Activated CD4-positive, alpha-beta T cell treated with anti-CD3 and anti-CD28 coated beads, Interleukin-2, amount 50 U/mL, for 24 hours (primary cell): Measurements from ENCODE around the gene PANK1.

Source experiments
- DNase-seq, 2 donors: peaks; one replicate each; pipeline ENCODE4 v3.0.0-alpha.2; 2020; ENCODE audit warnings: low read depth in 1 of 2, low spot score in 1 of 2

Gene PANK1

GRCh38 chr10:89652806-89653370 is 7.8 kb upstream of the PANK1 start:
- no peak for DNase-seq

GRCh38 chr10:89651916-89652573 is 7.0 kb upstream of the PANK1 start:
- no peak for DNase-seq

- no peak for DNase-seq
Observed at GRCh38 chr10:89651205-89651915, 6.3 kb upstream of the PANK1 start.

GRCh38 chr10:89649051-89649450 is 4.0 kb upstream of the PANK1 start:
- DNase-seq = no peak

GRCh38 chr10:89648074-89648473 is 3.0 kb upstream of the PANK1 start:
- DNase-seq = no peak

- DNase-seq = no peak
Observed at GRCh38 chr10:89646889-89647657, 2.0 kb upstream of the PANK1 start.

- no peak for DNase-seq
Observed at GRCh38 chr10:89645742-89646172, 715 bp upstream of the PANK1 start.

GRCh38 chr10:89644691-89644966 is 413 bp downstream of the PANK1 start:
- DNase-seq = no peak

- DNase-seq = peak; percentile 27 to 61
Observed at GRCh38 chr10:89643812-89644690, 991 bp downstream of the PANK1 start.

- no peak for DNase-seq
Observed at GRCh38 chr10:89643431-89643811, 1.6 kb downstream of the PANK1 start.

- no peak for DNase-seq
Observed at GRCh38 chr10:89642193-89642592, 2.8 kb downstream of the PANK1 start.

- no peak for DNase-seq
Observed at GRCh38 chr10:89640241-89640640, 4.8 kb downstream of the PANK1 start.

- DNase-seq = no peak
Observed at GRCh38 chr10:89639326-89639725, 5.7 kb downstream of the PANK1 start.

GRCh38 chr10:89637113-89637512 is 7.9 kb downstream of the PANK1 start:
- no peak for DNase-seq

- DNase-seq = no peak
Observed at GRCh38 chr10:89634637-89635036, 10.4 kb downstream of the PANK1 start.

GRCh38 chr10:89633484-89633883 is 11.6 kb downstream of the PANK1 start:
- DNase-seq = no peak

- no peak for DNase-seq
Observed at GRCh38 chr10:89632824-89633223, 12.2 kb downstream of the PANK1 start.

- no peak for DNase-seq
Observed at GRCh38 chr10:89627830-89628229, 17.2 kb downstream of the PANK1 start.

- DNase-seq = no peak
Observed at GRCh38 chr10:89625041-89625765, 19.8 kb downstream of the PANK1 start.

- DNase-seq = no peak
Observed at GRCh38 chr10:89624020-89624419, 21.0 kb downstream of the PANK1 start.
